ENCODE results near the gene XPC. TPM values are rescaled to one million over a fixed set of nuclear protein-coding genes. Genes with fewer than 3 reads are reported as not detected.

Gene XPC
- polyA plus RNA-seq, 3 donors = 13.4 to 22.0 (median 15.5) TPM

DNA sequence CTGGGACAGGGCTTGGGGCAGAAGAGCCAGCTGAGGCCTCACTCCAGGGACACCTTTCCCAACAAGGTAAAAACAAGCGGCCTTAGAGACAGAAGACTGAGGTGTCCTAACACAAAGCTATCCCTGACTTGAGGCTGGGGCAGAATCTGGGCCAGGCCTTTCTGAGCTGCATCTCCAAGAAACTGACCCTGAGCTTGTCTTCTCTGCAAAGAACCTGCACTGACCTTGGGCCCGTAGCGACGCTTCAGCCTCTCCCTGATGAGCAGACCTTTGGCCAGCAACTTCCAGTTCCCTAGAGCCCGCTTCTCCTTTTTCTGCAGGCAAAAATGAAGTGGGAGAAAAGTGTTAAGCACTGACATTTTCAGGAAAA, 31.4 kb downstream of the XPC start:
- Mint-ChIP-seq H3K9me3 (no peaks in the 10 kb centered on the region), H3K27me3 (ENCODE audit: low read depth in 3 of 3) (peaks cover 0 to 4% (median 0%) of the 10 kb centered on the region in 3 donors), H3K4me3 (peak overlapping the region in 1 of 2 donors; percentile 39), H3K4me1 (peaks cover 47% of the 10 kb centered on the region), H3K36me3 (peaks cover 55 to 56% of the 10 kb centered on the region in 2 donors), H3K27ac (peak overlapping the region; percentile 92 to 100 (median 100))
- H3K36me3 ChIP-seq (replicated peaks in 1 of 2; ENCODE audit: control insufficient read depth in 1 of 2, insufficient read depth in 2 of 2, low read length in 2 of 2) = peaks cover 24 to 40% of the 10 kb centered on the region in 2 donors
- peak in 2 of 3 donors; percentile 24 to 29 for DNase-seq
- H2AFZ ChIP-seq (ENCODE audit: insufficient read depth, low read depth, low read length, poor library complexity, severe bottlenecking) = no peak overlapping the region
- H3K27me3 ChIP-seq (ENCODE audit: control insufficient read depth in 2 of 2, insufficient read depth in 2 of 2, low read length in 2 of 2) = no peaks in the 10 kb centered on the region
- peak overlapping the region; percentile 39 to 100 for H3K27ac ChIP-seq (ENCODE audit: low read depth in 1 of 2, low read length in 2 of 2)
- H3K4me1 ChIP-seq (ENCODE audit: control insufficient read depth in 1 of 2, insufficient read depth in 2 of 2, low read length in 2 of 2) = peaks cover 44 to 53% of the 10 kb centered on the region in 2 donors
- no peaks in the 10 kb centered on the region for H4K20me1 ChIP-seq (ENCODE audit: insufficient read depth, low read length)
- H3K9me3 ChIP-seq (replicated peaks in 1 of 2; ENCODE audit: control insufficient read depth in 1 of 2, insufficient read depth in 1 of 2, low read length in 2 of 2) = no peaks in the 10 kb centered on the region
- H3K79me2 ChIP-seq (ENCODE audit: insufficient read depth, low read length) = no peaks in the 10 kb centered on the region
- intact Hi-C loops (cut with micrococcal nuclease) = loop anchor here in 1 of 2 donors (2.0 kb wide), 1 partner anchor 20 kb away; no protein-coding TSS in a partner anchor
- WGBS (ENCODE audit: insufficient coverage) = 33% methylated on average over 5 of the region's 5 CpGs
- H3K9ac ChIP-seq (ENCODE audit: insufficient read depth, low read length, poor library complexity, severe bottlenecking) = no peak overlapping the region
- no peak overlapping the region for H3K4me3 ChIP-seq (replicated peaks in 1 of 3; ENCODE audit: low read depth in 2 of 3, low read length in 3 of 3)
- H3K4me2 ChIP-seq (replicated peaks; ENCODE audit: extremely low read depth, low read length, poor library complexity, severe bottlenecking) = no peak overlapping the region
- TF ChIP-seq, protein P1, sequence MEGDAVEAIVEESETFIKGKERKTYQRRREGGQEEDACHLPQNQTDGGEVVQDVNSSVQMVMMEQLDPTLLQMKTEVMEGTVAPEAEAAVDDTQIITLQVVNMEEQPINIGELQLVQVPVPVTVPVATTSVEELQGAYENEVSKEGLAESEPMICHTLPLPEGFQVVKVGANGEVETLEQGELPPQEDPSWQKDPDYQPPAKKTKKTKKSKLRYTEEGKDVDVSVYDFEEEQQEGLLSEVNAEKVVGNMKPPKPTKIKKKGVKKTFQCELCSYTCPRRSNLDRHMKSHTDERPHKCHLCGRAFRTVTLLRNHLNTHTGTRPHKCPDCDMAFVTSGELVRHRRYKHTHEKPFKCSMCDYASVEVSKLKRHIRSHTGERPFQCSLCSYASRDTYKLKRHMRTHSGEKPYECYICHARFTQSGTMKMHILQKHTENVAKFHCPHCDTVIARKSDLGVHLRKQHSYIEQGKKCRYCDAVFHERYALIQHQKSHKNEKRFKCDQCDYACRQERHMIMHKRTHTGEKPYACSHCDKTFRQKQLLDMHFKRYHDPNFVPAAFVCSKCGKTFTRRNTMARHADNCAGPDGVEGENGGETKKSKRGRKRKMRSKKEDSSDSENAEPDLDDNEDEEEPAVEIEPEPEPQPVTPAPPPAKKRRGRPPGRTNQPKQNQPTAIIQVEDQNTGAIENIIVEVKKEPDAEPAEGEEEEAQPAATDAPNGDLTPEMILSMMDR (IDR thresholded peaks at IDR 0.05) = no peak

DNA sequence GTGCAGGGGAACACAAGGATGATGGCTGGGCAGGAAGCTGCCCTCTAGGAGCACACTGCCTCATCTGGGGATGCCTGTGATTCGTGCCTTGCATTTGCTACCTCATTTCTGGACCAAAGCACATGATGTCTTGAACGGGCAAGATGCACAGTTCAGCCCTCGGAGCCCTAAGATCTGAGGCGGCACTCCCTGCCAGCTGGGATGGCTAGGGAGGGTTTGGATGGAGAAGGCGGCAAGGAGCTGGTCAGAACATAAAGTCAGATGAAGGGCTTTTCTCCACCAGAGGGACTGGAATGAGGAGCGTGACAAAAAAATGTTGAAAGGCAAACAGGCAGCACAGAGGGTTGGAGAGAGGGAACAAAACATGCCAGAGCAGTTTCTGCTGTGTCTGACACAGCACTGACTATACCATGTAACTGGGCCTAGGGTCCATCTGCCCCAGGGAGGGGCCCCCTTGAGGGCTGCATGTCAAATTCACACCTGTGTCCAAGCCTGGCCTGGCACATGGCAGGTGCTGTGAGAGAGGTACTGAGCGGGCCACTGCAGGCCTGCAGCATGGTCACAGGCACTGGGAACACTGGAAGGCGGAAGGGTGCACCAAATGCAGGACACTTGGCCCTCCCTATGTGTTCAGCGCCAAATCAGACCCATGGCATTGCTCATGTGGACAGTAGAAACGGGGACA, 31.9 kb downstream of the XPC start:
- Mint-ChIP-seq H3K4me1 (peaks cover 51% of the 10 kb centered on the region), H3K27ac (peak overlapping the region; percentile 99 to 100 (median 100)), H3K36me3 (peaks cover 55 to 60% of the 10 kb centered on the region in 2 donors), H3K27me3 (ENCODE audit: low read depth in 3 of 3) (peaks cover 0 to 4% (median 0%) of the 10 kb centered on the region in 3 donors), H3K9me3 (no peaks in the 10 kb centered on the region), H3K4me3 (peak overlapping the region in 1 of 2 donors; percentile 39)
- Histone ChIP-seq H2AFZ (ENCODE audit: insufficient read depth, low read depth, low read length, poor library complexity, severe bottlenecking) (no peak overlapping the region), H3K4me3 (replicated peaks in 1 of 3; ENCODE audit: low read depth in 2 of 3, low read length in 3 of 3) (no peak overlapping the region), H3K27ac (ENCODE audit: low read depth in 1 of 2, low read length in 2 of 2) (peak overlapping the region; percentile 100), H3K79me2 (ENCODE audit: insufficient read depth, low read length) (no peaks in the 10 kb centered on the region), H3K9me3 (replicated peaks in 1 of 2; ENCODE audit: control insufficient read depth in 1 of 2, insufficient read depth in 1 of 2, low read length in 2 of 2) (no peaks in the 10 kb centered on the region), H3K36me3 (replicated peaks in 1 of 2; ENCODE audit: control insufficient read depth in 1 of 2, insufficient read depth in 2 of 2, low read length in 2 of 2) (peaks cover 29 to 40% of the 10 kb centered on the region in 2 donors), H3K4me1 (ENCODE audit: control insufficient read depth in 1 of 2, insufficient read depth in 2 of 2, low read length in 2 of 2) (peaks cover 44 to 53% of the 10 kb centered on the region in 2 donors), H3K9ac (ENCODE audit: insufficient read depth, low read length, poor library complexity, severe bottlenecking) (no peak overlapping the region), H4K20me1 (ENCODE audit: insufficient read depth, low read length) (no peaks in the 10 kb centered on the region), H3K27me3 (ENCODE audit: control insufficient read depth in 2 of 2, insufficient read depth in 2 of 2, low read length in 2 of 2) (no peaks in the 10 kb centered on the region), H3K4me2 (replicated peaks; ENCODE audit: extremely low read depth, low read length, poor library complexity, severe bottlenecking) (no peak overlapping the region)
- intact Hi-C loops (cut with micrococcal nuclease) = loop anchor here in 1 of 2 donors (2.0 kb wide), 1 partner anchor 20 kb away; no protein-coding TSS in a partner anchor
- DNase-seq = no peak
- 91% methylated on average over 10 of the region's 10 CpGs for WGBS (ENCODE audit: insufficient coverage)
- TF ChIP-seq, protein P1 (IDR thresholded peaks at IDR 0.05) = no peak

Measured in CD14-positive monocyte (primary cell).